Omental fat pad (tissue), 4 donors: ENCODE measurements around the gene CEBPG. TPM values are rescaled to one million over a fixed set of nuclear protein-coding genes. Genes with fewer than 3 reads are reported as not detected.

Experiments
- ATAC-seq: fragments of 150-250 bp; one replicate; pipeline ENCODE4 v1.9.1; 2016; ENCODE audit warnings: mild to moderate bottlenecking, moderate library complexity; ENCODE audit not compliant: low FRiP score
- DNase-seq: peaks from one replicate; pipeline ENCODE4 v3.0.0-alpha.2; 2019; ENCODE audit warnings: low spot score
- CTCF ChIP-seq, 3 donors: fragments of 450-650 bp; IDR thresholded peaks; one replicate each; pipeline ENCODE4 v1.5.1; 2016 to 2017; ENCODE audit warnings: antibody characterized with exemption in 3 of 3, mild to moderate bottlenecking in 3 of 3, moderate library complexity in 2 of 3
- total RNA-seq, 4 donors: library from RNA; depleted of rRNA; stranded (reverse); fragments of >200 nt; gene quantifications; one replicate each; pipeline ENCODE4 v1.1.0, GENCODE V29; 2016

CEBPG gene
- total RNA-seq, 4 donors from 2014 or later: 19.4 to 41.1 (median 30.0) TPM

- no peak for TF ChIP-seq CTCF (IDR thresholded peaks at IDR 0.05)
- DNase-seq (no peak), ATAC-seq (no peak)
Measured at GRCh38 chr19:33411621-33412180, 38.2 kb downstream of the CEBPG start.

- no peak for TF ChIP-seq CTCF (IDR thresholded peaks at IDR 0.05)
- no peak for DNase-seq
- no peak for ATAC-seq
Measured at GRCh38 chr19:33412601-33413425, 39.3 kb downstream of the CEBPG start.

- TF ChIP-seq CTCF (IDR thresholded peaks at IDR 0.05): no peak
- no peak for ATAC-seq
- DNase-seq: no peak
Measured at GRCh38 chr19:33413426-33413725, 39.9 kb downstream of the CEBPG start.

GRCh38 chr19:33413868-33414666 is 40.6 kb downstream of the CEBPG start:
- no peak for DNase-seq
- TF ChIP-seq CTCF (IDR thresholded peaks at IDR 0.05): no peak
- no peak for ATAC-seq

GRCh38 chr19:33414667-33415605 is 41.4 kb downstream of the CEBPG start:
- ATAC-seq (no peak), DNase-seq (no peak)
- no peak for TF ChIP-seq CTCF (IDR thresholded peaks at IDR 0.05)
